Caco-2 (cell line): ENCODE results near the gene SH3D19. TPM values are rescaled to one million over a fixed set of nuclear protein-coding genes. Genes with fewer than 3 reads are reported as not detected.

Experiments used
- BruUV-seq: library from RNA; stranded (reverse); fragments of 400-500 nt; replicated peaks from 2 replicates; lab custom pipeline; 2021; lab: Mats Ljungman, UMichigan
- CTCF ChIA-PET: fragments of 300-600 bp; sonication (Branson Sonifier 250); formaldehyde crosslinking; loops from one replicate; lab custom pipeline; 2022; ENCODE audit warnings: antibody characterized with exemption; lab: Charles Lee
- POLR2A ChIA-PET: fragments of 300-600 bp; sonication (Branson Sonifier 250); formaldehyde crosslinking; loops from one replicate; lab custom pipeline; 2022; ENCODE audit warnings: antibody characterized with exemption; lab: Charles Lee
- DNase-seq, 2 experiments: peaks; one replicate each; pipeline versions ENCODE4 v3.0.0 to v3.0.0-alpha.2; 2020 to 2022
- H3K27me3 ChIP-seq: replicated peaks from 2 replicates; pipeline ENCODE4 v1.6.0; 2011; ENCODE audit warnings: low read length; ENCODE audit not compliant: control insufficient read depth, insufficient read depth
- H3K36me3 ChIP-seq: 2 replicates; pipeline ENCODE4 v1.5.1; 2011; ENCODE audit warnings: low read length; ENCODE audit not compliant: control insufficient read depth, insufficient read depth
- H3K4me1 ChIP-seq: fragments of 250-450 bp; sonication (Bioruptor Pico); 2 replicates; pipeline ENCODE4 v1.5.1; 2020; ENCODE audit warnings: mild to moderate bottlenecking
- H3K4me3 ChIP-seq: 2 replicates; pipeline ENCODE4 v1.5.1; 2011; ENCODE audit warnings: low read depth, mild to moderate bottlenecking, control low read depth, low read length
- H3K9me3 ChIP-seq: fragments of 250-450 bp; sonication (Bioruptor Pico); 2 replicates; pipeline ENCODE4 v1.5.1; 2020; ENCODE audit warnings: mild to moderate bottlenecking, moderate library complexity
- H3K27ac Mint-ChIP-seq: one replicate; pipeline ENCODE4 v1.8.0; 2022; ENCODE audit warnings: mixed read lengths; ENCODE audit not compliant: unreplicated experiment
- H3K27me3 Mint-ChIP-seq: one replicate; pipeline ENCODE4 v1.8.0; 2022; ENCODE audit warnings: mixed read lengths; ENCODE audit not compliant: insufficient read depth, unreplicated experiment
- H3K36me3 Mint-ChIP-seq: one replicate; pipeline ENCODE4 v1.8.0; 2022; ENCODE audit warnings: mild to moderate bottlenecking, mixed read lengths; ENCODE audit not compliant: insufficient read depth, unreplicated experiment
- H3K4me1 Mint-ChIP-seq: one replicate; pipeline ENCODE4 v1.8.0; 2022; ENCODE audit warnings: low read depth, mixed read lengths; ENCODE audit not compliant: unreplicated experiment
- H3K4me3 Mint-ChIP-seq: one replicate; pipeline ENCODE4 v1.8.0; 2022; ENCODE audit warnings: mild to moderate bottlenecking, moderate library complexity, mixed read lengths; ENCODE audit not compliant: unreplicated experiment
- H3K9me3 Mint-ChIP-seq: one replicate; pipeline ENCODE4 v1.8.0; 2022; ENCODE audit warnings: mixed read lengths; ENCODE audit not compliant: unreplicated experiment
- CTCF ChIP-seq, 2 experiments: fragments of 200-600 bp in 1 of 2; IDR thresholded peaks; 1 replicate in 1 of 2; 2 replicates in 1 of 2; pipeline versions ENCODE4 v1.5.1 to v1.8.0; 2011 to 2022; ENCODE audit warnings: antibody characterized with exemption in 1 of 2, control low read depth in 1 of 2, inconsistent platforms in 1 of 2, low read depth in 1 of 2, low read length in 1 of 2, mild to moderate bottlenecking in 1 of 2, moderate library complexity in 1 of 2; ENCODE audit not compliant: insufficient read depth in 1 of 2, severe bottlenecking in 1 of 2, unreplicated experiment in 1 of 2
- intact Hi-C: fragments of 100-400 bp; cut with micrococcal nuclease; formaldehyde crosslinking; loops from one replicate; pipeline ENCODE4 v1.10.0; 2022; ENCODE audit not compliant: unreplicated experiment
- total RNA-seq: library from RNA; stranded (reverse); gene quantifications from 2 replicates; pipeline ENCODE4 v1.2.3, GENCODE V29; 2022

Gene SH3D19
- total RNA-seq, 1 experiment from 2014 or later = 57.8 TPM

- intact Hi-C loops = no loop called here
- POLR2A ChIA-PET = no interaction called here
- CTCF ChIA-PET = no interaction called here
These were observed 97.7 kb downstream of the SH3D19 start for GRCh38 chr4:151227731-151228130.

GRCh38 chr4:151227172-151227571 lies 98.2 kb downstream of the SH3D19 start:
- ChIA-PET CTCF (no interaction called here), POLR2A (no interaction called here)
- Mint-ChIP-seq H3K9me3 (no peaks in the 10 kb centered on the region), H3K27ac (no peak overlapping the region), H3K4me1 (peaks cover 3% of the 10 kb centered on the region), H3K4me3 (no peak overlapping the region), H3K36me3 (peaks cover 31% of the 10 kb centered on the region), H3K27me3 (no peaks in the 10 kb centered on the region)
- H3K27me3 ChIP-seq = no peaks in the 10 kb centered on the region
- BruUV-seq = no TSS peak
- no peaks in the 10 kb centered on the region for H3K9me3 ChIP-seq
- no peak for TF ChIP-seq CTCF (IDR thresholded peaks at IDR 0.05; ENCODE audit: insufficient read depth in 1 of 2, low read depth in 1 of 2, low read length in 1 of 2, severe bottlenecking in 1 of 2, unreplicated experiment in 1 of 2)
- DNase-seq = no peak
- H3K4me3 ChIP-seq = no peak overlapping the region
- H3K36me3 ChIP-seq = no peaks in the 10 kb centered on the region
- intact Hi-C loops = no loop called here
- H3K4me1 ChIP-seq = peaks cover 7% of the 10 kb centered on the region; the same call in 1 of the 2 replicates

More at GRCh38 chr4:151227731-151228130, 97.7 kb downstream of the SH3D19 start:
- no TSS peak for BruUV-seq
- Mint-ChIP-seq H3K4me3 (no peak overlapping the region), H3K27ac (no peak overlapping the region), H3K27me3 (no peaks in the 10 kb centered on the region), H3K36me3 (peaks cover 29% of the 10 kb centered on the region), H3K9me3 (no peaks in the 10 kb centered on the region), H3K4me1 (peaks cover 9% of the 10 kb centered on the region)
- H3K4me1 ChIP-seq = peaks cover 12% of the 10 kb centered on the region
- no peak overlapping the region for H3K4me3 ChIP-seq
- DNase-seq = no peak
- no peak for TF ChIP-seq CTCF (IDR thresholded peaks at IDR 0.05; ENCODE audit: insufficient read depth in 1 of 2, low read depth in 1 of 2, low read length in 1 of 2, severe bottlenecking in 1 of 2, unreplicated experiment in 1 of 2)
- no peaks in the 10 kb centered on the region for H3K36me3 ChIP-seq
- H3K9me3 ChIP-seq = no peaks in the 10 kb centered on the region
- no peaks in the 10 kb centered on the region for H3K27me3 ChIP-seq

- TF ChIP-seq CTCF (IDR thresholded peaks at IDR 0.05; ENCODE audit: insufficient read depth in 1 of 2, low read depth in 1 of 2, low read length in 1 of 2, severe bottlenecking in 1 of 2, unreplicated experiment in 1 of 2) = no peak
- H3K27ac Mint-ChIP-seq = no peak overlapping the region
- BruUV-seq = no TSS peak
- no peaks in the 10 kb centered on the region for H3K9me3 Mint-ChIP-seq
- no peaks in the 10 kb centered on the region for H3K27me3 Mint-ChIP-seq
- Histone ChIP-seq H3K27me3 (no peaks in the 10 kb centered on the region), H3K4me3 (no peak overlapping the region), H3K9me3 (no peaks in the 10 kb centered on the region), H3K4me1 (0 out of 2 replicates have a peak, but pooled peaks cover 5% of the 10 kb centered on the region), H3K36me3 (no peaks in the 10 kb centered on the region)
- ChIA-PET CTCF (no interaction called here), POLR2A (interaction anchor here (0.6 kb wide), 1 partner anchor 41 kb away, joined by 7 read pairs; no protein-coding TSS in a partner anchor)
- H3K36me3 Mint-ChIP-seq = peaks cover 35% of the 10 kb centered on the region
- no peak for DNase-seq
- no peaks in the 10 kb centered on the region for H3K4me1 Mint-ChIP-seq
- no peak overlapping the region for H3K4me3 Mint-ChIP-seq
- intact Hi-C loops = no loop called here
These were observed 99.1 kb downstream of the SH3D19 start for GRCh38 chr4:151226004-151226932.
